CD4-positive, alpha-beta T cell (primary cell): Measurements from ENCODE around the gene JAK1. TPM values are rescaled to one million over a fixed set of nuclear protein-coding genes. Genes with fewer than 3 reads are reported as not detected.
A peak's percentile ranks its signal among the peaks of the same experiment; 100 is the strongest.
"Not testable (repeated sequence)": the region's sequence is repeated elsewhere in the genome, so short reads cannot be mapped to it uniquely, and the experiment has no call there.

ENCODE experiments used
- ATAC-seq: fragments of 200-7000 bp; cut with Tn5 transposase; one replicate; pipeline ENCODE4 v1.10.0; 2022; ENCODE audit warnings: mild to moderate bottlenecking; ENCODE audit not compliant: poor library complexity
- CTCF ChIA-PET: fragments of 350-600 bp; sonication (Branson Sonifier 250); formaldehyde crosslinking; loops from one replicate; lab custom pipeline; 2021; ENCODE audit warnings: antibody characterized with exemption, inconsistent platforms; lab: Charles Lee
- POLR2A ChIA-PET: fragments of 350-600 bp; sonication (Branson Sonifier 250); formaldehyde crosslinking; loops from one replicate; lab custom pipeline; 2021; ENCODE audit warnings: antibody characterized with exemption, inconsistent platforms; lab: Charles Lee
- DNase-seq, 14 experiments: peaks; one replicate each; pipeline ENCODE4 v3.0.0-alpha.2; 2013 to 2020; ENCODE audit warnings: mixed read lengths in 2 of 14
- H3K27ac ChIP-seq, 2 donors: one replicate each; pipeline versions ENCODE4 v1.5.1 to v1.7.0; 2013; ENCODE audit warnings: low read length in 2 of 2, low read depth in 1 of 2, mild to moderate bottlenecking in 1 of 2
- H3K27me3 ChIP-seq, 2 experiments: 1 replicate in 1 of 2; 2 replicates in 1 of 2; pipeline versions ENCODE4 v1.6.1 to v1.7.0; 2013; ENCODE audit warnings: low read length in 2 of 2, control low read depth in 1 of 2, mild to moderate bottlenecking in 1 of 2, moderate library complexity in 1 of 2; ENCODE audit not compliant: insufficient read depth in 2 of 2, control insufficient read depth in 1 of 2
- H3K36me3 ChIP-seq: one replicate; pipeline ENCODE4 v1.6.1; 2013; ENCODE audit warnings: low read length, control low read depth; ENCODE audit not compliant: insufficient read depth
- H3K4me1 ChIP-seq: one replicate; pipeline ENCODE4 v1.6.1; 2013; ENCODE audit warnings: low read length, control low read depth; ENCODE audit not compliant: insufficient read depth
- H3K4me3 ChIP-seq: one replicate; pipeline ENCODE4 v1.5.1; 2013; ENCODE audit warnings: mild to moderate bottlenecking, low read length, moderate library complexity
- H3K9me3 ChIP-seq, 2 experiments: 1 replicate in 1 of 2; 2 replicates in 1 of 2; pipeline versions ENCODE4 v1.6.1 to v1.7.0; 2013; ENCODE audit warnings: low read length in 2 of 2, mild to moderate bottlenecking in 2 of 2, control low read depth in 1 of 2, moderate library complexity in 1 of 2; ENCODE audit not compliant: control insufficient read depth in 1 of 2, insufficient read depth in 1 of 2
- H3K27ac Mint-ChIP-seq: one replicate; pipeline ENCODE4 v1.8.0; 2020; ENCODE audit warnings: mixed read lengths
- H3K27me3 Mint-ChIP-seq: one replicate; pipeline ENCODE4 v1.8.0; 2021; ENCODE audit warnings: mixed read lengths
- H3K36me3 Mint-ChIP-seq: one replicate; pipeline ENCODE4 v1.8.0; 2021; ENCODE audit warnings: low read depth, mixed read lengths
- H3K4me1 Mint-ChIP-seq: one replicate; pipeline ENCODE4 v1.8.0; 2021; ENCODE audit warnings: low read depth, mixed read lengths
- H3K4me3 Mint-ChIP-seq: one replicate; pipeline ENCODE4 v1.8.0; 2020; ENCODE audit warnings: mild to moderate bottlenecking, mixed read lengths
- H3K9me3 Mint-ChIP-seq: one replicate; pipeline ENCODE4 v1.8.0; 2020; ENCODE audit warnings: mixed read lengths
- intact Hi-C, 2 experiments: fragments of 100-400 bp; cut with DNase I in 1 of 2; cut with micrococcal nuclease in 1 of 2; formaldehyde crosslinking; loops; one replicate each; pipeline versions ENCODE4 v1.15.1 to v1.9.0; 2023 to 2025; cut with DNase I, micrococcal nuclease
- total RNA-seq, 174 experiments: library from RNA in 2 of 174; stranded (reverse) in 2 of 174; gene quantifications; one replicate each; pipeline ENCODE4 v1.2.3 and lab custom pipeline; 2021 to 2026
- TF ChIP-seq, protein P1 (sequence below): fragments of 200-600 bp; IDR thresholded peaks from one replicate; pipeline ENCODE4 v1.8.0; 2022; ENCODE audit warnings: antibody characterized with exemption, mild to moderate bottlenecking

Gene JAK1
- total RNA-seq, 2 experiments from 2014 or later: 240 to 252 TPM

DNA sequence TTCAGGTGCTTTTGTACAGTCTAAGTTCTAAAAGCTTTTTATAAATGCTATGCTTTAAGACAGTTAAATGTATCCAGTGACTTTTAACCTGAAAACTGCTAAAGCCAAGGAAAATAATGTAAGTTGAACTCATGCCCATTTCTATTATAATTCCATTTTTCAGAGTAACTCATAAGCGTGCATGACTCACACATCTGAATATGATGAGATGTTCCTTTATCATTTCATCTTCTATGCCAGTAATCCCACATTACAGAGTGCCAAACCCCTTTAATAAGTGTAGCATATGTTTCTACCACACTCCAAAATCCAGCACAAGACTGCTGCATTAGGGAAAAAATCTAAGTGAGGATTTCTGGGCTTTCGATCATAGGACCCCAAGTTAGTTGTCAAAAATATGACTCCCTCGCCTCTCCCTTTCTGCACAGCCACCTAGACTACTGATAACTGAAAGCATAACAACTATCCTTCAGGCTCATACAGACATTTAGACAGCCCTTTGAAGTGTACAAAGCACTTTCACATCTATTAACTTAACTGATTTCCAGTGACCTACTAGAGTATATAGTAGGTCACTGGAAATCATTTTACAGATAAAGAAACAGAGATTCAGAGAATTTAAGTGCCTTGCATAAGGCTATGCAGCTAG, 45.3 kb downstream of the JAK1 start:
- no peaks in the 10 kb centered on the region for H3K9me3 ChIP-seq
- CTCF ChIA-PET: interaction anchor here (1.3 kb wide), 1 partner anchor 9 kb away, joined by 3 read pairs; no protein-coding TSS in a partner anchor
- H3K27ac Mint-ChIP-seq: peak overlapping the region; percentile 57
- intact Hi-C loops: loop anchor here (2.0 to 10.0 kb wide), 5 partner anchors 14 to 84 kb away; no protein-coding TSS in a partner anchor
- H3K36me3 Mint-ChIP-seq: peaks cover 12% of the 10 kb centered on the region
- no peak overlapping the region for H3K27ac ChIP-seq
- TF ChIP-seq, protein P1, sequence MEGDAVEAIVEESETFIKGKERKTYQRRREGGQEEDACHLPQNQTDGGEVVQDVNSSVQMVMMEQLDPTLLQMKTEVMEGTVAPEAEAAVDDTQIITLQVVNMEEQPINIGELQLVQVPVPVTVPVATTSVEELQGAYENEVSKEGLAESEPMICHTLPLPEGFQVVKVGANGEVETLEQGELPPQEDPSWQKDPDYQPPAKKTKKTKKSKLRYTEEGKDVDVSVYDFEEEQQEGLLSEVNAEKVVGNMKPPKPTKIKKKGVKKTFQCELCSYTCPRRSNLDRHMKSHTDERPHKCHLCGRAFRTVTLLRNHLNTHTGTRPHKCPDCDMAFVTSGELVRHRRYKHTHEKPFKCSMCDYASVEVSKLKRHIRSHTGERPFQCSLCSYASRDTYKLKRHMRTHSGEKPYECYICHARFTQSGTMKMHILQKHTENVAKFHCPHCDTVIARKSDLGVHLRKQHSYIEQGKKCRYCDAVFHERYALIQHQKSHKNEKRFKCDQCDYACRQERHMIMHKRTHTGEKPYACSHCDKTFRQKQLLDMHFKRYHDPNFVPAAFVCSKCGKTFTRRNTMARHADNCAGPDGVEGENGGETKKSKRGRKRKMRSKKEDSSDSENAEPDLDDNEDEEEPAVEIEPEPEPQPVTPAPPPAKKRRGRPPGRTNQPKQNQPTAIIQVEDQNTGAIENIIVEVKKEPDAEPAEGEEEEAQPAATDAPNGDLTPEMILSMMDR: no peak
- ATAC-seq: no peak
- H3K27me3 ChIP-seq: no peaks in the 10 kb centered on the region
- no peak overlapping the region for H3K4me3 ChIP-seq
- peak overlapping the region; percentile 10 for H3K4me3 Mint-ChIP-seq
- peaks cover 99% of the 10 kb centered on the region for H3K4me1 Mint-ChIP-seq
- H3K36me3 ChIP-seq: no peaks in the 10 kb centered on the region
- no peaks in the 10 kb centered on the region for H3K9me3 Mint-ChIP-seq
- POLR2A ChIA-PET: interaction anchor here (0.9 to 2.6 kb wide), 3 partner anchors 45 to 150 kb away, joined by 3 to 19 read pairs (median 3); partner anchors contain the start of gene JAK1
- H3K4me1 ChIP-seq: peaks cover 66% of the 10 kb centered on the region
- no peak for DNase-seq
- H3K27me3 Mint-ChIP-seq: no peaks in the 10 kb centered on the region

DNA sequence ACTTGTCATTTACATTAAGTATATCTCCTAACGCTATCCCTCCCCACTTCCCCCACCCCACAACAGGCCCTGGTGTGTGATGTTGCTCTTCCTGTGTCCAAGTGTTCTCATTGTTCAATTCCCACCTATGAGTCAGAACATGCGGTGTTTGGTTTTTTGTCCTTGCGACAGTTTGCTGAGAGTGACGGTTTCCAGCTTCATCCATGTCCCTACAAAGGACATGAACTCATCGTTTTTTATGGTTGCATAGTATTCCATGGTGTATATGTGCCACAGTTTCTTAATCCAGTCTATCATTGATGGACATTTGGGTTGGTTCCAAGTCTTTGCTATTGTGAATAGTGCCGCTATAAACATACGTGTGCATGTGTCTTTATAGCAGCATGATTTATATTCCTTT, 47.2 kb downstream of the JAK1 start:
- DNase-seq, H3K27ac ChIP-seq, H3K36me3 ChIP-seq, ATAC-seq, H3K9me3 Mint-ChIP-seq, H3K36me3 Mint-ChIP-seq, H3K4me3 ChIP-seq, H3K27me3 Mint-ChIP-seq, H3K27me3 ChIP-seq, intact Hi-C loops, POLR2A ChIA-PET, H3K9me3 ChIP-seq: not testable (repeated sequence)
- Mint-ChIP-seq H3K4me1 (peaks cover 97% of the 10 kb centered on the region), H3K27ac (peak overlapping the region; percentile 43), H3K4me3 (peak overlapping the region; percentile 42)
- H3K4me1 ChIP-seq: peaks cover 62% of the 10 kb centered on the region
- CTCF ChIA-PET: interaction anchor here (1.2 kb wide), 1 partner anchor 9 kb away, joined by 4 read pairs; no protein-coding TSS in a partner anchor

DNA sequence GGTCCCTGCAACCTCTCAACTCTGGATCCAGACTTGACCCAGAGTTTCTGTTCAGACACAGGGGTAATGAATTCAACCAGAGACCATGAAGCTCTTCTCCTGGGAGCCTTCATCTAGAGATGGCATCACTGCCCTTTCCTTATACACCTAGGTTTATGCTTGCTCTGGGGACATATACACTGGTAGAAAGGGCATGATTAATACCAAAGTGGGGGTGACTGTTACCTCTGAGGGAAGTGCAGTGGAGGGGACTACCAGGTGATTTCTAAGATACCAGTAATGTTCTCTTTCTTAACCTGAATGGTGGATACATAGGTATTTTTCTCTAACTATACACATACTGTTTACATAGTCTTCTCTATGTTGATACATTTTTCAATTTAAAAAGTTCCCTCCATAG, 48.4 kb downstream of the JAK1 start:
- Histone ChIP-seq H3K4me1 (peaks cover 61% of the 10 kb centered on the region), H3K27ac (no peak overlapping the region), H3K27me3 (no peaks in the 10 kb centered on the region), H3K36me3 (no peaks in the 10 kb centered on the region), H3K9me3 (no peaks in the 10 kb centered on the region), H3K4me3 (no peak overlapping the region)
- TF ChIP-seq, protein P1: no peak
- intact Hi-C loops: no loop called here
- Mint-ChIP-seq H3K4me1 (peaks cover 97% of the 10 kb centered on the region), H3K9me3 (no peaks in the 10 kb centered on the region), H3K27me3 (no peaks in the 10 kb centered on the region), H3K4me3 (peak overlapping the region; percentile 76), H3K36me3 (peaks cover 3% of the 10 kb centered on the region), H3K27ac (peak overlapping the region; percentile 56)
- ATAC-seq: no peak
- ChIA-PET POLR2A (interaction anchor here (1.5 kb wide), 1 partner anchor 49 kb away, joined by 6 read pairs; the partner anchor contains the start of gene JAK1), CTCF (interaction anchor here (0.9 to 1.2 kb wide), 2 partner anchors 10 to 40 kb away, joined by 3 to 4 read pairs; no protein-coding TSS in a partner anchor)
- no peak for DNase-seq
